Central memory CD4-positive, alpha-beta T cell (primary cell): ENCODE results near the gene NKAIN4.

Experiments
- DNase-seq: peaks from one replicate; pipeline ENCODE4 v3.0.0; 2022
- total RNA-seq, 3 experiments: gene quantifications; one replicate each; lab custom pipeline; 2026; lab: John Stamatoyannopoulos, UW

NKAIN4 gene
- 0 to 0.19 (median 0.04) reads per million in 3 experiments for total RNA-seq

DNA sequence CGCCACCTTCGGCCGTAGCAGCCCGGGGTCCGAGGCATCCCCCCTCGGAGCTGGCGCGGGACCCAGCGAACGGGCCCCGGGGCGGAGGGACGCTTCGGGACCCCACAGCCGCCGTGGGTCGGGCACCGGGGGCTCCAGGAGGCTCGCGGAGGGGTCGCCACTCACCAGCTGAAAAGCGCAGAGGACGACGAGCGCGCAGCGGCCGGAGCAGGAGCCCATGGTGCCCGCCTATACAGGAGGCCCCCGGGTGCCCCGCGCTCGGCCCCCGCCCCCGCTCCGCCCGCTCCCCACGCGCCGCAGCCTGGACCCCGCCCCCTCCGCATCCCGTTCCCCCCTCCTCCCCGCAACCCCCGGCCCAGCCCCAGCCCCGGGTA is at the start of gene NKAIN4:
Gene NKAIN4 (minus strand): TSS at position 232 of the 374 bp plus-strand sequence. CDS start 13 bp downstream, at position 219.
- no peak for DNase-seq

DNA sequence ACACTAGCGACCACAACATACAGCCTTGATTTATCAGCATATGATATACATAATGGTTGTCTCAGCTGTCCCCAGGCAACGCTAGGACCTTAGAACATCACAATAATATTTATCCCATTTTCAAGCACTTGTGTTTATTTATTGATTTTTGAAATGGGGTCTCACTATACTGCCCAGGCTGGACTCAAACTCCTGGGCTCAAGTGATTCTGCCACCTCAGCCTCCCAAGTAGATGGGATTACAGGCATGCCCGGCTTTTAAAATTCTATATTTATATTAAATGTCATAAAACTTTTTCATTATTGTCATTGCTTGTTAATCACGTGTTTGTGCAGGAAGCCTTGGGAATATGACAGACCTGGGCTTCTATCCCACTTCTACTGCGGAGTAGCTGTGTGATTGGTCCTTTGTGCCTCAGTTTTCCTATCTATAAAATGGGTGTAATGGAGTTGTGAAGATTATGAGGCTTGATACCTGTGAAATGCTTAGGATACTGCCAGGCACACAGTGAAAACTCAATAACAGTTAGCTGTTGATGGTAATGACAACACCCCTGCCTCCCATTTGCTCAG is 48.9 kb upstream of the NKAIN4 start:
- DNase-seq = no peak

DNA sequence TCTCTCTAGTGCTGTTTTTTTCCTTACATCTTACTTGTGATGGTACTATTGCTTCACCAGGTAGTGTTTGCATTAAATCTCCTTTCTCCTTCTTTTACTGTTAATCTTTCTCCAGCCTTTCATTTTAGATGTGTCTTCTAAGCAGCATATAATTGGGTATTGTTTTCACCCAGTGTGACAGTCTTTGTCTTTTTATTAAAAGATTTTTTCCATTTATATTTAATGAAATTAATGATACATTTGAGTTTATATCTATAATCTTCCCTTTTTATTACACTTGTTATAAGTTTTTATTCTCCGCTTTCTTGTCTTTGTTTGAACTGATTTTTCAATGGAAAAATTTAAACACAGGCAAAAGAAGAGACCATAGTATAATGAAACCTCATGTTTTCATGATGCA is 47.4 kb upstream of the NKAIN4 start:
- no peak for DNase-seq

DNA sequence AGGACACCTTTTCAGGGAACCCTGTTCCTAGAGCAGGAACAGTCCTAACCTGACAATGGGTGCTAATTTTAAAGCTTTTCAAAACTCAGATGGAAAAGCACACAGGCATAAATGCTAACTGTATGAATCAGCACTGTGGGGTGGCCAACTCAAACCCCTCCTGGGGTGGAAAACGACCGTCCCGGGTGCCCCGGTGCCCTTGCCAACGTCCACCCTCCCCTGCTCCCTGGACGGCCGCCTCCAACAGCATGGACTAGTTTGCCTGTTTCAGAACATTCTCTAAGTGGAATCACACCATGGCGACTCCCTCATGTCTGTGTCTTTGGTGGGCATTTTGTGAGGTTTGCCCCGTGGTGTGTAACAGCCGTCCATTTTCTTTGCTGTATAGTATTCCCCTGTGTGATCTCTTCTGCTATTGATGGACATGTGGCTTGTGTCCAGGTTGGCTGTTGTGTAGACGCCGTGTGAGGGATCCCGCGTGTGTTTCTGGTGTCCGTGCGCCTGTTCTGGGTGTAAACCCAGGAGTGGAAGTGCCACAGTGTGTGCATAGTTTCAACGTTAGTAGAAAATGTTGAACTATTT is 44.6 kb upstream of the NKAIN4 start:
- no peak for DNase-seq

DNA sequence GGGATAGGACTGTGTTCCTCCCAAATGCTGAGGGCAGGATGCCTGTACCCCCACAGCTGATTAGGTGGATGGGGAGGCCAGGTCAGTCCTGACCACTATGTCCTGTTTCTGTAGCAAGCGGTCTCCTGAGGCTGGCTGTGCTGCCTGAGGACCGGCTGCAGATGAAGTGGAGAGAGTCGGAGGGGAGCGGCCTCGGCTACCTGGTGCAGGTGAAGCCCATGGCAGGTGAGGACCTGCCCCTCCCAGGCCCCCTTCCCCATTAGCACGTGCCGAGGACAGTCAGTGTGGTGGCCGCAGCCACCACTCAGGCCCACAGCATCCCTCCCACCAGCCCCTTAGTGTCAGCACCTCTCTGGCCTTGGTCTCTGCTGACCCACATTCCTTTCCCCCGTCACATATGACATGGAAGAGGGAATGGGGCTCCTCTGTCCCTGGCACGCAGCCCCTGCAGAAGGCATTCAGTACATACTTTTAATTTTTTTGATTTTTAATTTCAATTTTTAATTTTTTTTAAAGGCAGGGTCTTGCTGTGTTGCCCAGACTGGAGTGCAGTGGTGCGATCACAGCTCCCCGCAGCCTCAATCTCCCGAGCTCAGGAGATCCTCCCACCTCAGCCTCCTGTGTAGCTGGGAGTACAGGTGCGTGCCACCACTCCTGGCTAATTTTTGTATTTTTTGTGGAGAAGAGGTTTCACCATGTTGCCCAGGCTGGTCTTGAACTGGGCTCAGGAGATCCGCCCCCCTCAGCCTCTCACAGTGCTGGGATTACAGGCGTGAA is 43.7 kb upstream of the NKAIN4 start:
- no peak for DNase-seq

DNA sequence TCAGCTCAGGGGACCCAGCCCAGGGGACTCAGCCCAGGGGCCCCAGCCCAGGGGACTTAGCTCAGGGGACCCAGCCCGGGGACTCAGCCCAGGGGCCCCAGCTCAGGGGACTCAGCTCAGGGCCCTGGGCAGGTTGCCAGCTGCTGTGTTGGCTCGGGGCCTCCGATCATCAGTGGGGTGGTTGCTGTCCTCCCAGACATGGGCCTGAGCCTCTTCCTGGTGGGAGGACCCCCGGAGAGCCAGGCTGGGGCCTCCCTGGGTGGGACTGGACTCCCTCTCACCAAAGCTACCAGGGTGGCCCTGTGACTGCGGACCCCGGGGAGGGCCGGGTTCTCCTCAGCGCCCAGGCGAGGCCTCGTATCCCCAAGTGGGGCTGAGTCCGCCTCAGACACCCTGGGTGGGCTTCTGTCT is 43.1 kb upstream of the NKAIN4 start:
- DNase-seq = no peak

GRCh38 chr20:63296531-63297299 is 42.5 kb upstream of the NKAIN4 start:
- no peak for DNase-seq

GRCh38 chr20:63295846-63296245 is 41.6 kb upstream of the NKAIN4 start:
- DNase-seq = no peak

DNA sequence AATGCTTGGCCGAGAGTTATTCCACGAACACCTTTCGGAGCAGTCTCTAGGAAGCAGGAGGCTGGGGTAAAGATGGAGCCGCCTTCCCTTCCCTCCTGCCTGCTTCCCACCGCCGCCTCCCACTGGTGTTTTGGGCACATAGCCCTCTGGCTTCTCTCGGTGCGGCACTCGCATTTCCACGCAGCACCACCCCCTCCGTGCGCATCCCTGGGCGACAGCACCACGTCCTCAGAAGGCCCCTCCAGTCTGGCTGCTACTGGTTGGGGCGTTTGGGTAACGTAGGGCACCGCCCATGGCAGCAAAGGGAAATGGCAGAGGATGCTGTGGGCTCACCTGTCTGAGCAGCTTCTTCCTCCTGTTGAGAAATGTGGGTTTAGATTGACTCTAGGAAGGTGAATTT is 41.2 kb upstream of the NKAIN4 start:
- peak; percentile 19 for DNase-seq

DNA sequence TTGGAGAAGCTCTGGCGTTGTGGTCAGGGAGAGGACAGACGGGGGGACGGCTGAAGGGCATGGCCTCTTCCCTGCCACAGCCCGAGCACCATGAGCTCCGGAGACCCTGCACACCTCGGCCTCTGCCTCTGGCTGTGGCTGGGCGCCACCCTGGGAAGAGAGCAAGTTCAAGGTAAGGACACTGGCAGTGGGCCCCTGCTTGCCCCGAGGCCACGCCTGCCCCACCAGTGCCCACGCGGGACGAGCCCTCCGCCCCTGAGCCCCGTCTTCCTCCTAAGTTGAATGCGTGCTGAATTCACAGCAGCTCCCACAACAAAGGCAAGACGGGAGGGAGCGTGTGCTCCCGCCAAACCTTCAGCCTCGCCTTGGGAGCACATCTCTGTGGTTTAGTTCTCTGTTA is 40.8 kb upstream of the NKAIN4 start:
- DNase-seq = no peak

DNA sequence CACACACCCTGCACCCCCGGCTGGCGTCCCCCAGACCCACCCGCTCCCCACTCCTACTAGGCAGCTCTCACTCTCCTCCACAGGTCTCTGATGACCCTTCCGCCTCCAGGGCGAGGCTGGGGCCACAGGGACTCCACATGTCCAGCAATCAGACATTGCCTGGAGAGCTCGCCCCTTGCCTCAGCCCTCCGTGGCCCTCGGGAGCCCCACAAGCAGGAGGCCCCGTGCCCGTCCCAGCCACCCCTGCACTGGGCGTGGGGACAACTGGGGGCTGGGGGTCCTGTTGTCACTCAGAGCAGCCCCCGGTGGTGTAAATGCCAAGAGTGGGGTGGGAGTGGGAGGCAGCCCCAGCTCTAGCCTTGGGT is 40.3 kb upstream of the NKAIN4 start:
- DNase-seq = no peak

- no peak for DNase-seq
Measured at GRCh38 chr20:63293871-63294535, 39.7 kb upstream of the NKAIN4 start.

- DNase-seq = no peak
Measured at GRCh38 chr20:63293456-63293855, 39.2 kb upstream of the NKAIN4 start.

GRCh38 chr20:63292904-63293303 is 38.6 kb upstream of the NKAIN4 start, which contains the start of gene COL20A1:
COL20A1 (plus strand) TSS chr20:63293186; CDS start chr20:63295108, 1,922 bp downstream.
- no peak for DNase-seq

- DNase-seq = no peak
Measured at GRCh38 chr20:63292292-63292701, 38.0 kb upstream of the NKAIN4 start.

DNA sequence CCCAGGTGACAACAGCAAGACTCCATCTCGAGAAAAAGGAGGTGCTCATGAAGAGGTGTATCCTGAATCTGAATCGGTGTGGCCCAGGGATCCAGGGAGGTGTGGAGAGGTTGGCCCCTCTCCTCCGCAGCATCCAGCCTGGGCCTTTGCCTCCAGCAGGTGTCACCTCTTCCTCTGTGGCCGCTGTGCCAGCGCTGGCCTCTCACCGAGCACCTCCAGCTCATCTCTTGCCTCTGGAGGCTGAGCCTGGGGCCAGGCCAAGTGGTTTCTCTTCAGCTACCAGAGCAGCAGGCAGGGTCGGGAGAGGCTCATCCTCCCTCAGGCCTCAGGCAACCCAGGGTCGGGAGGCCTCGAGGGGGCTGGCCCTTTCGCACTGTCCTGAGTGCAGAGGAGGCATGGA is 37.5 kb upstream of the NKAIN4 start:
- DNase-seq = no peak

- DNase-seq = peak; percentile 43
Measured at GRCh38 chr20:63290677-63291472, 36.6 kb upstream of the NKAIN4 start.

- no peak for DNase-seq
Measured at GRCh38 chr20:63290136-63290676, 35.9 kb upstream of the NKAIN4 start.

- DNase-seq = no peak
Measured at GRCh38 chr20:63289311-63290135, 35.3 kb upstream of the NKAIN4 start.

DNA sequence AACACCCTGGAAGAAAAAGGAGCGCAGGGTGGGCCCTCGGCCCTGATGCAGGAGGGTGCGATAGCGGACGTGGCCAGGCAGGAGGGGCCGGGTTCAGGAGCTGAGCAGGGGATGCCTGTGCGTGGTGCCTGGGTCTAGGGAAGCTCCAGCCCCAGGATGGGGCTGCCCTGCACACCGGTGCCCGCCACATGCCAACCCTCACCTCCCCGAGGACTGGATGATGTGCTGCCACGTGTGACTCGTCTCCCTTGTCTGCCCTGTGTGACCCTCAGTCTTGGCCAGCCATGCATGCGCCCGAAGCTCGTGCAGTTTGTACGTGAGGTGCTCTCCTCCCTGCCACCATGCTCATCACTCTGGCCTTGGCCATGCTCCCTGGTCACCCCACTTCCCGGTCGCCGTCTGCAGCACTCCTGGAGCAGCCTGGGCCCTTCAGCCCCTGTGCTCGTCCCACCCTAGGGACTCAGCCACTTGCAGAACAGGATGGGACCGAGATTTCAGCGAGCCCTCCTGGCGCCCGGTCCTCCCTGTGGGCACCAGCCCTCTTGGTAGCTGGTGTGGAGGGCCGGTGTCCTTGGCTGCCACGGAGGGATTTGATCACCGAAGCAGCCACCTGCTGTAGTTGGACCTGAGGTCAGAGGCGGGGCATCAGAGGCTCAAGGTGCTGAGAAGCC is 34.5 kb upstream of the NKAIN4 start:
- DNase-seq = no peak
